ENCODE data around the gene S100A2. TPM values are rescaled to one million over a fixed set of nuclear protein-coding genes. Genes with fewer than 3 reads are reported as not detected.

S100A2 gene
- total RNA-seq, 1 experiment from 2014 or later, result 4.5 TPM

DNA sequence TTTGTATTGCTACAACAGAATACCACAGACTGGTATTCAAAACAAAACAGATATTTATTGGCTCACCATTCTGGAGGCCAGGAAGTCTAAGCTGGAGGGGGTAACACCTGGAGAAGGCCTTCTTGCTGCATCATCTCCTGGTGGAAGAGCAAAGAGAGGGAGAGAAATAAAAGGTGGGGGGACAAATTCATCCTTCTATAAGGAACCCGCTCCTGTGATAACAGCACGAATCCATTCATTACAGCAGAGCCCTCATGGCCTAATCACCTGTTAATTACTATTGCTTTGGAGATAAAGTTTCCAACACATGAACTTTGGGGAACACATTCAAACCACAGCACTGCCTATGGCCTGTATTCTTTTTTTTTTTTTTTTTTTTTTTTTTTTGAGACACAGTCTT lies 5.4 kb downstream of the S100A2 start:
- Histone ChIP-seq H3K4me1 (ENCODE audit: insufficient read depth, low read length, poor library complexity, severe bottlenecking) (peaks cover 8% of the 10 kb centered on the region), H3K9me3 (ENCODE audit: low read depth, low read length, poor library complexity, severe bottlenecking) (no peaks in the 10 kb centered on the region), H3K27ac (ENCODE audit: low read depth, low read length, poor library complexity, severe bottlenecking) (no peak overlapping the region), H3K36me3 (ENCODE audit: insufficient read depth, low read length, poor library complexity, severe bottlenecking) (no peaks in the 10 kb centered on the region), H3K4me3 (ENCODE audit: low read depth, low read length, poor library complexity, severe bottlenecking) (no peak overlapping the region), H3K27me3 (replicated peaks; ENCODE audit: insufficient read depth, low read depth, low read length, poor library complexity) (no peaks in the 10 kb centered on the region)
- DNase-seq (ENCODE audit: low spot score), result no peak
- ChIA-PET CTCF (no interaction called here), POLR2A (ENCODE audit: low non-redundant PET) (no interaction called here)
- no TSS peak for BruUV-seq (replicated peaks)
- no peak for TF ChIP-seq EZH2 (IDR thresholded peaks at IDR 0.05; ENCODE audit: borderline replicate concordance, low read depth, low read length, poor library complexity, severe bottlenecking)
- TF ChIP-seq, protein P1, sequence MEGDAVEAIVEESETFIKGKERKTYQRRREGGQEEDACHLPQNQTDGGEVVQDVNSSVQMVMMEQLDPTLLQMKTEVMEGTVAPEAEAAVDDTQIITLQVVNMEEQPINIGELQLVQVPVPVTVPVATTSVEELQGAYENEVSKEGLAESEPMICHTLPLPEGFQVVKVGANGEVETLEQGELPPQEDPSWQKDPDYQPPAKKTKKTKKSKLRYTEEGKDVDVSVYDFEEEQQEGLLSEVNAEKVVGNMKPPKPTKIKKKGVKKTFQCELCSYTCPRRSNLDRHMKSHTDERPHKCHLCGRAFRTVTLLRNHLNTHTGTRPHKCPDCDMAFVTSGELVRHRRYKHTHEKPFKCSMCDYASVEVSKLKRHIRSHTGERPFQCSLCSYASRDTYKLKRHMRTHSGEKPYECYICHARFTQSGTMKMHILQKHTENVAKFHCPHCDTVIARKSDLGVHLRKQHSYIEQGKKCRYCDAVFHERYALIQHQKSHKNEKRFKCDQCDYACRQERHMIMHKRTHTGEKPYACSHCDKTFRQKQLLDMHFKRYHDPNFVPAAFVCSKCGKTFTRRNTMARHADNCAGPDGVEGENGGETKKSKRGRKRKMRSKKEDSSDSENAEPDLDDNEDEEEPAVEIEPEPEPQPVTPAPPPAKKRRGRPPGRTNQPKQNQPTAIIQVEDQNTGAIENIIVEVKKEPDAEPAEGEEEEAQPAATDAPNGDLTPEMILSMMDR (conservative IDR thresholded peaks at IDR 0.05; ENCODE audit: low read depth, low read length), result no peak
- intact Hi-C loops (cut with micrococcal nuclease; ENCODE audit: unreplicated experiment), result no loop called here

GRCh38 chr1:153557877-153558276 lies 7.8 kb downstream of the S100A2 start:
- no peak overlapping the region for H3K4me3 ChIP-seq (ENCODE audit: low read depth, low read length, poor library complexity, severe bottlenecking)
- H3K4me1 ChIP-seq (ENCODE audit: insufficient read depth, low read length, poor library complexity, severe bottlenecking), result no peaks in the 10 kb centered on the region
- DNase-seq (ENCODE audit: low spot score), result no peak
- CTCF ChIA-PET, result no interaction called here
- H3K27me3 ChIP-seq (replicated peaks; ENCODE audit: insufficient read depth, low read depth, low read length, poor library complexity), result no peaks in the 10 kb centered on the region
- intact Hi-C loops (cut with micrococcal nuclease; ENCODE audit: unreplicated experiment), result no loop called here
- H3K27ac ChIP-seq (ENCODE audit: low read depth, low read length, poor library complexity, severe bottlenecking), result no peak overlapping the region
- no TSS peak for BruUV-seq (replicated peaks)
- H3K36me3 ChIP-seq (ENCODE audit: insufficient read depth, low read length, poor library complexity, severe bottlenecking), result no peaks in the 10 kb centered on the region
- POLR2A ChIA-PET (ENCODE audit: low non-redundant PET), result no interaction called here
- TF ChIP-seq, protein P1 (conservative IDR thresholded peaks at IDR 0.05; ENCODE audit: low read depth, low read length), result no peak
- no peak for TF ChIP-seq EZH2 (IDR thresholded peaks at IDR 0.05; ENCODE audit: borderline replicate concordance, low read depth, low read length, poor library complexity, severe bottlenecking)
- no peaks in the 10 kb centered on the region for H3K9me3 ChIP-seq (ENCODE audit: low read depth, low read length, poor library complexity, severe bottlenecking)

DNA sequence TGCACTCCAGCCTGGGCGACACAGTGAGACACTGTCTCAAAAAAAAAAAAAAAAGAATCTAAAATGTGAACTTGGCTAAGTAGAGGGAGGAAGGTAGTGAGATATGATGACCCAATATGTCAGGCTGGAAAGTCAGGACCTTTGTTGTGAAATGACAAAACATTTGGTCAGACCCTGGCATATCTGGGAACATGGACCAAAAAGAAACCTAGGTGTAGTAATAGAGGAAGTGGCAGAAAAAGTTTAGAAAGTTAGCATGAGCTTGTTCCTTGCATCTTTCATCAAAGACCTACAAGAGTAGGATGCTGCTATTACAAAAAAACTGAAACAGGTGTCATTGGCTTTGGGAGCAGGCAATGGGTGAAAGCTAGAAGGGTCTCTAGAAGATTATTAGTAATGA lies 9.3 kb downstream of the S100A2 start:
- TF ChIP-seq, protein P1 (conservative IDR thresholded peaks at IDR 0.05; ENCODE audit: low read depth, low read length), result no peak
- no peak for TF ChIP-seq EZH2 (IDR thresholded peaks at IDR 0.05; ENCODE audit: borderline replicate concordance, low read depth, low read length, poor library complexity, severe bottlenecking)
- intact Hi-C loops (cut with micrococcal nuclease; ENCODE audit: unreplicated experiment), result no loop called here
- no peaks in the 10 kb centered on the region for H3K4me1 ChIP-seq (ENCODE audit: insufficient read depth, low read length, poor library complexity, severe bottlenecking)

More for the DNA sequence above, 9.3 kb downstream of the S100A2 start:
- ChIA-PET POLR2A (ENCODE audit: low non-redundant PET) (no interaction called here), CTCF (no interaction called here)
- Histone ChIP-seq H3K4me3 (ENCODE audit: low read depth, low read length, poor library complexity, severe bottlenecking) (no peak overlapping the region), H3K36me3 (ENCODE audit: insufficient read depth, low read length, poor library complexity, severe bottlenecking) (no peaks in the 10 kb centered on the region), H3K9me3 (ENCODE audit: low read depth, low read length, poor library complexity, severe bottlenecking) (no peaks in the 10 kb centered on the region), H3K27me3 (replicated peaks; ENCODE audit: insufficient read depth, low read depth, low read length, poor library complexity) (no peaks in the 10 kb centered on the region), H3K27ac (ENCODE audit: low read depth, low read length, poor library complexity, severe bottlenecking) (no peak overlapping the region)
- no TSS peak for BruUV-seq (replicated peaks)
- no peak for DNase-seq (ENCODE audit: low spot score)

Measured in A673 (cell line).